ENCODE data around the gene HCN1.

Gene HCN1

DNA sequence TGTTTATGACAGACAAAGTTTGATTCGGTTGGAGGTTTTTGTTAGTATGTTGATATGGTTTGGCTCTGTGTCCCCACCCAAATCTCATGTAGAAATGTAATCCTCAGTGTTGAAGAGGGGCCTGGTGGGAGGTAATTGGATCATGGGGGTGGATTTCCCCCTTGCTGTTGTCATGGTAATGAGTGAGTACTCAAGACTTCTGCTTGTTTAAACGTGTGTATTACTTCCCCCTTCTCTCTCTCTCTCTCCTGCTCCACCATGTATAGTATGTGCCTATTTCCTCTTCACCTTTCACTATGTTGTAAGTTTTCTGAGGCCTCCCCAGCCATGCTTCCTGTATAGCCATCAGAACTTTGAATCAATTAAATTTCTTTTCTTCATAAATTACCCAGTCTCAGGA, 415.1 kb downstream of the HCN1 start:
- no peak for DNase-seq

DNA sequence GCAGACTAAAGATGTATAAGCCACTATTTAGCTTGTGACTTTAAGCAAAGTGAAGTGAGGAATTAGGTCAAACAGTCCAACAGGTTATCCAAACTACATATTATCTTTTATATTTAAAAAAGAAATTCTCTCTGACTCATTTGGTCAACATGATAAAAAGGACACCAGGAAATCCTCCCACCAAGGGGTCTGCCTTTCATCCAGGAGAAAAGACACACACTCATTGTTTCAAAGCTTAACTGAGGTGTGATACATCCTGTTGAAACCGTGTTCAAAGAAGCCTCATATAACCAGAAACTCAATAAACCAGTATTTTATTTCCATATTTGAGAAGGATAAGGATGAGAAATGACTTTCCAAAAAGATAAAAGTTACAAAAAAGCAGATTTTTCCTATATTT, 417.1 kb downstream of the HCN1 start:
- DNase-seq, result no peak

DNA sequence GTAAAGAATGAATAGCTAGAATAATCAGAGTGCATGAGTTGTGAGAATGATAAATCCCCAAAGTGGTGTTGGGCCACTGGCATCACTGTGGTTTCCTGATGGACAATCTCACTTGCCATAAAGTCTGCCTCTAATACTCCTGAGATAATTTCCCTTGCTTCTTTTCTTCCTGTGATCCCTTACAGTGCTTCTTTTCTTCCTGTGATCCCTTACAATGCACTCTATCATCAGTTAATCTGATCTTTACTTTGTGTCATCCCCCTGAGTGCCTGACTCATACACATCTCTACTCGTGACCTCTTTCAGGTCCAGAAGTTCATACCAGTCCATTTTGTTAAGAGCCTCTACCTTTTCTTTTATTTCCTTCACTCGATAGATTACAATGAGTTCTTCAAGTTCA, 418.3 kb downstream of the HCN1 start:
- DNase-seq, result no peak

DNA sequence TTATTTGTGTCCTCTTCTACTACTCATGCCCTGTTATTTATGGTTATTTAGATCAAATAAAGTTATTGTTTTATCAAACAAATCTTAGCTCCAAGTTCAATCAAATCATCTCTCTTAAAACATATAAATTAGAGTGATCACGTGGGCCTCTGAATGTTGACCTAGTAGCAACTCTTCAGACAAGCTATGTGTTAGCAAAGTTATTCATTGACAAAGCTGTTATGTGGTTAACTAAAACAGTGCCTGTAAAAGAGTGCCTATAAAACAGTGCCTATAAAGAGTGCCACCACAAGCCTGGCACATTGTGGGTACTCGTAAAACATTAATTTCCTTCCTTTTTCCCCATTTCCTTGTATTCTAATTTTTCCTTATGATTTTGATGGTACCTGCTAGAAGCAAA, 421.9 kb downstream of the HCN1 start:
- no peak for DNase-seq

DNA sequence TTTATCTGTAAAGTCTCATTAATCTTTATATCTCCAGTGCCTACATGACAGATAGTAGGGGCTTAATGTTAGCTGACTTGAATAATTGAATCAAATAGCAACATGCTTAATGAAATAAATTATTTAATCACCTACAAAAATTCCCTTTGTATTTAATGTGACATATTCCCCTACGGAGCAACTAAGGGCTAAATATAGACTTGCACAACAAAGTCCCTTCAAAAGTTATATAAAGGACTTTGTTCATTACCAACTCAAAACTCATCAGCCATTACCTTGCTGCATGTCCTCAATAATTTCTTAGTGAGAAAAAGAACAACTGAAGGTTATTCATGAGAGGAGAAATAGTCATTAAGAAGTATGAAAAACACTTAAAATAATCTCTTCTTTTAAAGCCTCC, 424.6 kb downstream of the HCN1 start:
- DNase-seq, result no peak

DNA sequence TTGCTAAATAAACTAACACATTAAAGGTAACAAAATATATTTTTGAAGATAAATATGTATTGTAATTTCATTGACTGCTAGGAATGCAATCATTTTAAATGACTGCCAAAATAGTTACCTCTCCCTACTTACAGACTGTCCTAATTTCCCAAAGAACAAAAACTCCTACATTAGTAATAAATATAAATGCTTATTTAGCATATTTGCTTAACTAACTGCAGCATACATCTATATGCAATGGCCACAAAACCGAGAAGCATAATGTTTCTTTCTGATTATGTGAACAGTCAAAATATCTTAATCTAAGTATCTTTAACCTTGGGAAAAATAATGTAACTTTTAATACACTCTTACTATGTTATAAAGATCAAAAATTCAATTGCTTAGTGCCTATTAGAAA, 431.7 kb downstream of the HCN1 start:
- no peak for DNase-seq

DNA sequence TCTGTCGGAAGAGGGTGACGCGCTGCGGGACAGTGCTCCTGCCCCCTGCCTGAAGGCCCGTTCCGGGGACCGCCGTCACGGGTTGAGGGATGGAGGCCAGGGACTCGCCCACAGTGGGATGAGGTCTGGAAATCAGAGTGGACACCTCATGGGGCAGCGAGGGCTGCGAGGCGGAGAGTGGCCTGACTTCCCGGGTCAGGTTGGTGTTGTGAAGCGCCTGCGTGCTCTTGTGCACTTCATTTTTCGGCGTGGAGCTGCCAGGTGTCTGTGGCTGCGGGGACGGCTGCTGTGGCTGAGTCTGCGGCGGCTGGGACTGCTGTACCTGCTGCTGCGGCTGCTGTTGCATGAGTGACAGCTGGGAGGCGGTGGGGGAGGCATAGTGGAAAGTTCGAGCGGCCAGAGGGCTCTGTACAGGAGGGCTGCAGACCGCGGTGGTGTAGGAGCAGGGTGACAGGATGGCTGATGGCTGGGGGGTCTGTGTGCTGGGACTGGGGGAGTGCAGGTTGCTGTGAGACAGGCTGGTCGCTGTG, 434.1 kb downstream of the HCN1 start:
- DNase-seq, result no peak

DNA sequence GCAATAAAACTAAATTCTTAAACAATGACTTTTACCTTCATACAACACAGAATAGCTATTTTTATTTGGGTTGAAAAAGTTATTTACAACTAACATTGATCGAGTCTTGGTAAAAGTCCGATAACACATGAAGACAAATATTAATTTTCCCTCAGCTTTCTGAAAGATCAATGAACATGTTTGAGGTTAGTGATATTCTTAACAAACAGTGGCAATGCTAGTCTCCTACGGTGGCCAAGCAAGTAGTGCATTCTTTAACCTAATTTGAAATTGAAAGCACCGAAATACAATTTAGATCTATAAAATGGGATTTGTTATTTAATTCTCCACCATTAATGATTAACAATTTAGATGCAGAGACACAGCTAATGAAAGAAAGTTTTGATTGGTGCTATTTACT, 435.1 kb downstream of the HCN1 start:
- no peak for DNase-seq

DNA sequence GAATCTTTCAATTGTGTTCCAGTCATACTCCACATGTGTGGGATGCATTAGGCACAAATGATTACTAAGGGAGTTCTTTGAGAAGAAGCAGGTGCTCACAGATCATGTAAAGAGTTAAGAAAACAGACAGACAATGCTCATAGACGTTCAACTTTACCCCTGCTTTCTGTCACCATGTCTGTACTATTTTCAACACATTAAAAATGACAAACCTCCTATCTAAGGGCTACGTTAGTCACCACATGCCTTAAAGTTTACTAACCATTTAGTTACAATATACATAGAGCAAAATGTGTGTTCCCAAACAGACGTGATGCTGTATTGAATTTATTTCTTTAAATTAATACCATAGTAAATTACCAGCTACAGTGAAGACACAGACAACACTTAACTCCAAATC, 435.9 kb downstream of the HCN1 start:
- no peak for DNase-seq

DNA sequence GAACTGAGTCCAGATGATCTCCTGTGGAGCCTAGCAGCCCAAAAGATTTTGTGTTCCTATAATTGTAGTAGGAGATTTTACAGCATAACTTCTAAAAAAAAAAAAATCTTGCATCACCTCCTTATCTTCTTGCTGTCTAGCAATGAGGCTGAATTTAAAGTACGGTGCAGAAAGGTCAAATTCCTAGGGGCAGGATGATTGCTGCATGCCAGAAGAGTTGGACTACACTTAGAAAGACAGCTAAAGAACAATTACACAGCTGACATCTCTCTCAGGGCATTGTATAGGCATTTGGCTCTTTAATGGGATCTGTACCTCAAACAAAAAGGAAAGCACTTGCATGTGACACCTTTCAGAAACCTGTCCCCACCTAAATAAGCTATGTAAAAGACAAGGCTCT, 443.2 kb downstream of the HCN1 start:
- DNase-seq, result no peak

DNA sequence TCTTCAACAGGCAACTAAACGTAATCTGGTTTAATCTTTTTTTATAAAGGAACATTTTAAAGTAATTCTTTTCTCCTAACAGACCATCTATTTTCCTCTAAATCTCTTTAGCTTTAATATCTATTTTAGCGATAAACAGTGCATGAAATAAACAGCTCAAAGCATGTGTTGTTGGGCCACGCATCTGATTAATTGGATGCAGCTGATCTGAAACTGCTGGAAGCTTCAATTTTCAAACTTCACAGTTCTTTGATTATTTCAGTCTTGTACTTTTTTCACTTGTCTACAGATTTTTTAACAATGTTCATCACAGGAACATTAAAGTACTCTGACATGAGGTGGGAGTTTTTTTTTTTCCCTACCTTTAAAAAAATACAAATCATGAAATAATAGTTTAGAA, 443.6 kb downstream of the HCN1 start:
- no peak for DNase-seq

DNA sequence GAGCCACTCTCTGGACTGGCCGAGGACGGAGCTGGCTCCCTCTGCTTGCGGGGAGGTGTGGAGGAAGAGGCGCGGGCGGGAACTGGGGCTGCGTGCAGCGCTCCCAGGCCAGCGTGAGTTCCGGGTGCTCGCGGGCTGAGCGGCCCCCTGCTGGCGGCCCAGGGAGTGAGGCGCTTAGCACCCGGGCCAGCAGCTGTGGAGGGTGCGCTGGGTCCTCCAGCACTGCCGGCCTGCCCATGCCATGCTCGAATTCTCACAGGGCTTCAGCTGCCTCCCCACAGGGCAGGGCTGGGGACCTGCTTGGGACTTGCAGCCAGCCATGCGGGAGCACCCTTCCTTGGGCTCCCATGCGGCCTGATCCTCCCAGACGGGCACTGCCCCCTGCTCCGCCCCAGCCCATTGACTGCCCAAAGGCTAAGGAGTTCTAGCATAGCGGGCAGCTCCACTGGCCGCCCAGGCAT, 470.6 kb downstream of the HCN1 start:
- DNase-seq, result no peak

DNA sequence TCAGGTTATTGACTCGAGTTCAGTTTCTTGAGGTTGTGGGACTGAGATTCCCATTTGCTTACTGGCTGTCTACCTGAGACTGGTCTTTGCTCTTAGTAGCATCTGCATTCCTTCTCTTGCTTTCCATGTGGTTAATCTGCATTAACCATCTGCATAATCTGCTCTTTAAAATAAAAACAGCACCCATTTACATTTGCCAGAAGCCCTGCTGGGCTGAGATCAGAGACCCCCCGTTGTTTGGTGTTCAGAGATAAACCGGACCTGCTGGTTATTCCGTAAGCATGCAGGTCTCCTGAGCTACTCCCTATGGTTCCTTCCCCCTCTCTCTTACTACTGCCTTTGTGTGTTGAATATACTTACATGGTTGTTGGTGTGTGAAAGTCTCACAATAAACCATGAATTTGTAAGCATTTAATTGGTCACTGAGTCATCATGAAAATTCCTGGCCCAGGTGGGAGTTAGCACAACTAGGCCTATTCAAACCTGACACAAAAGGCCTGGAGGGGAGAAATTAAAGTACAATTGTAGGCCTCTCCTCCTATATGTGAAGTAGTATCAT, 490.7 kb downstream of the HCN1 start:
- no peak for DNase-seq
